ENCODE data around the gene LSMEM2.

Gene LSMEM2

GRCh38 chr3:50265571-50265970, 13.3 kb upstream of the LSMEM2 start:
- Histone ChIP-seq H3K9ac (ENCODE audit: low read length in 2 of 2) (peak overlapping the region; percentile 51 to 83), H3K9me3 (ENCODE audit: control insufficient read depth in 2 of 2, low read length in 2 of 2) (no peaks in the 10 kb centered on the region), H3K36me3 (ENCODE audit: control insufficient read depth in 2 of 2, insufficient read depth in 2 of 2, low read length in 2 of 2) (no peaks in the 10 kb centered on the region), H3K4me3 (ENCODE audit: low read length in 2 of 2) (peak overlapping the region in 1 of 2 donors; percentile 55), H3K4me1 (ENCODE audit: control insufficient read depth, insufficient read depth, low read length) (peaks cover 85% of the 10 kb centered on the region), H3K27me3 (ENCODE audit: control insufficient read depth in 1 of 2, insufficient read depth in 2 of 2, low read length in 2 of 2) (no peaks in the 10 kb centered on the region), H3K27ac (ENCODE audit: low read length) (peak overlapping the region; percentile 96)

DNA sequence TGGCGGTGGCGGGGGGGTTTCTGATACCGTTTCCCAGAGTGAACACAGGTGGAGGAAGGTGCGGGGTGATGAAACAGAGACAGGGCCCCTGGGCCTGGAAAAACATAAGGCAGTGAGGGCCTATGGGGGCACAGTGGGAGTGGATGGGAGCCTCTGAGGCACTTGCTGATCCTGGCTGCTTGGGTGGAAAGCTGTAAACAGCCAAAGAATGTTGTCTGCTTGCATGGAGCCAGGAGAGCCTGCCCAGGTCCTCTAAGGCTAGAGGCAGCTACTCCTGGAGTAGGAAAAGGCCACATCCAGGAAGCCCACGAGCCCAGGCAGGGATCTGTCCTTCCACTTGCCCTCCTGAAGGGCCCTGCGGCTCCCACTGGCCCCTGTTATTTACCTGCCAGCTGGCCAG, 12.9 kb upstream of the LSMEM2 start:
- Histone ChIP-seq H3K4me1 (ENCODE audit: control insufficient read depth, insufficient read depth, low read length) (peaks cover 83% of the 10 kb centered on the region), H3K9me3 (ENCODE audit: control insufficient read depth in 2 of 2, low read length in 2 of 2) (no peaks in the 10 kb centered on the region), H3K9ac (ENCODE audit: low read length in 2 of 2) (peak overlapping the region; percentile 83 to 87), H3K27me3 (ENCODE audit: control insufficient read depth in 1 of 2, insufficient read depth in 2 of 2, low read length in 2 of 2) (no peaks in the 10 kb centered on the region), H3K4me3 (ENCODE audit: low read length in 2 of 2) (peak overlapping the region in 1 of 2 donors; percentile 78), H3K36me3 (ENCODE audit: control insufficient read depth in 2 of 2, insufficient read depth in 2 of 2, low read length in 2 of 2) (no peaks in the 10 kb centered on the region), H3K27ac (ENCODE audit: low read length) (peak overlapping the region; percentile 96)

GRCh38 chr3:50266836-50267235, 12.1 kb upstream of the LSMEM2 start:
- Histone ChIP-seq H3K36me3 (ENCODE audit: control insufficient read depth in 2 of 2, insufficient read depth in 2 of 2, low read length in 2 of 2) (no peaks in the 10 kb centered on the region), H3K9me3 (ENCODE audit: control insufficient read depth in 2 of 2, low read length in 2 of 2) (no peaks in the 10 kb centered on the region), H3K9ac (ENCODE audit: low read length in 2 of 2) (peak overlapping the region; percentile 83 to 87), H3K27ac (ENCODE audit: low read length) (peak overlapping the region; percentile 96), H3K4me1 (ENCODE audit: control insufficient read depth, insufficient read depth, low read length) (peaks cover 75% of the 10 kb centered on the region), H3K27me3 (ENCODE audit: control insufficient read depth in 1 of 2, insufficient read depth in 2 of 2, low read length in 2 of 2) (no peaks in the 10 kb centered on the region), H3K4me3 (ENCODE audit: low read length in 2 of 2) (peak overlapping the region; percentile 62 to 78)

GRCh38 chr3:50267280-50267913, 11.5 kb upstream of the LSMEM2 start:
- peaks cover 74% of the 10 kb centered on the region for H3K4me1 ChIP-seq (ENCODE audit: control insufficient read depth, insufficient read depth, low read length)
- peak overlapping the region; percentile 96 for H3K27ac ChIP-seq (ENCODE audit: low read length)
- peak overlapping the region; percentile 83 to 87 for H3K9ac ChIP-seq (ENCODE audit: low read length in 2 of 2)
- no peaks in the 10 kb centered on the region for H3K27me3 ChIP-seq (ENCODE audit: control insufficient read depth in 1 of 2, insufficient read depth in 2 of 2, low read length in 2 of 2)
- H3K4me3 ChIP-seq (ENCODE audit: low read length in 2 of 2) = peak overlapping the region; percentile 62 to 78
- H3K9me3 ChIP-seq (ENCODE audit: control insufficient read depth in 2 of 2, low read length in 2 of 2) = no peaks in the 10 kb centered on the region
- no peaks in the 10 kb centered on the region for H3K36me3 ChIP-seq (ENCODE audit: control insufficient read depth in 2 of 2, insufficient read depth in 2 of 2, low read length in 2 of 2)

DNA sequence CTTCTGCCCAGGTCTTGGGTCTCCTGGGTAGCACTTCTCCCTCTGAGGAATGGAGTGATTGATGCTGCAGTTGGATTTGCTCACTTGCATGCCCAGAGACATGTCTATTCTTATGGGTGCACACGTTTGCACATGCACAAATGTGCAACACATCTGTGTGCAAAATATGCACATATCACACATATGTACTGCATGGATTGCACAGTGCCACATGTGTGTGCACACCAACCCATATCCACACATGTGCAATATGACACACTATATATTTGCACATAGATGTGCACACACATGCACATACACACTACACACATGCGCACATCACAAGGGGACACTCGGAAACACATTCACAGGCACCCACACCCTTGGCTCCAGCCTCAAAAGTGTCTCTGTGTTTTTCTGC, 10.6 kb upstream of the LSMEM2 start:
- Histone ChIP-seq H3K9me3 (ENCODE audit: control insufficient read depth in 2 of 2, low read length in 2 of 2) (no peaks in the 10 kb centered on the region), H3K9ac (ENCODE audit: low read length in 2 of 2) (peak overlapping the region in 1 of 2 donors; percentile 87), H3K27ac (ENCODE audit: low read length) (peak overlapping the region; percentile 96), H3K4me3 (ENCODE audit: low read length in 2 of 2) (peak overlapping the region; percentile 62 to 78), H3K27me3 (ENCODE audit: control insufficient read depth in 1 of 2, insufficient read depth in 2 of 2, low read length in 2 of 2) (peaks cover 0 to 3% of the 10 kb centered on the region in 2 donors), H3K4me1 (ENCODE audit: control insufficient read depth, insufficient read depth, low read length) (peaks cover 74% of the 10 kb centered on the region), H3K36me3 (ENCODE audit: control insufficient read depth in 2 of 2, insufficient read depth in 2 of 2, low read length in 2 of 2) (no peaks in the 10 kb centered on the region)

- H3K27ac ChIP-seq (ENCODE audit: low read length) = peak within 1 kb of the TSS; percentile 96
- peak within 1 kb of the TSS; percentile 62 to 78 for H3K4me3 ChIP-seq (ENCODE audit: low read length in 2 of 2)
- H3K27me3 ChIP-seq (ENCODE audit: control insufficient read depth in 1 of 2, insufficient read depth in 2 of 2, low read length in 2 of 2) = peaks cover 0 to 9% of the 10 kb centered on the region in 2 donors
- H3K9ac ChIP-seq (ENCODE audit: low read length in 2 of 2) = peak within 1 kb of the TSS; percentile 83 to 87
- H3K36me3 ChIP-seq (ENCODE audit: control insufficient read depth in 2 of 2, insufficient read depth in 2 of 2, low read length in 2 of 2) = no peaks in the 10 kb centered on the region
- H3K4me1 ChIP-seq (ENCODE audit: control insufficient read depth, insufficient read depth, low read length) = peaks cover 74% of the 10 kb centered on the region
- H3K9me3 ChIP-seq (ENCODE audit: control insufficient read depth in 2 of 2, low read length in 2 of 2) = no peaks in the 10 kb centered on the region
Measured at GRCh38 chr3:50268703-50269451, 10.0 kb upstream of the LSMEM2 start, which contains the start of gene SEMA3B. TSS of gene SEMA3B (plus strand) at chr3:50269147. CDS start at chr3:50269241, 94 bp downstream.

GRCh38 chr3:50269460-50269859, 9.4 kb upstream of the LSMEM2 start:
- H3K9ac ChIP-seq (ENCODE audit: low read length in 2 of 2) = peak overlapping the region in 1 of 2 donors; percentile 47
- H3K4me3 ChIP-seq (ENCODE audit: low read length in 2 of 2) = peak overlapping the region in 1 of 2 donors; percentile 78
- peaks cover under 1 to 12% of the 10 kb centered on the region in 2 donors for H3K27me3 ChIP-seq (ENCODE audit: control insufficient read depth in 1 of 2, insufficient read depth in 2 of 2, low read length in 2 of 2)
- H3K4me1 ChIP-seq (ENCODE audit: control insufficient read depth, insufficient read depth, low read length) = peaks cover 70% of the 10 kb centered on the region
- H3K36me3 ChIP-seq (ENCODE audit: control insufficient read depth in 2 of 2, insufficient read depth in 2 of 2, low read length in 2 of 2) = no peaks in the 10 kb centered on the region
- H3K9me3 ChIP-seq (ENCODE audit: control insufficient read depth in 2 of 2, low read length in 2 of 2) = no peaks in the 10 kb centered on the region
- H3K27ac ChIP-seq (ENCODE audit: low read length) = peak overlapping the region; percentile 37

- Histone ChIP-seq H3K27ac (ENCODE audit: low read length) (peak overlapping the region; percentile 37), H3K4me3 (ENCODE audit: low read length in 2 of 2) (peak overlapping the region in 1 of 2 donors; percentile 78), H3K27me3 (ENCODE audit: control insufficient read depth in 1 of 2, insufficient read depth in 2 of 2, low read length in 2 of 2) (peaks cover 3 to 18% of the 10 kb centered on the region in 2 donors), H3K9me3 (ENCODE audit: control insufficient read depth in 2 of 2, low read length in 2 of 2) (no peaks in the 10 kb centered on the region), H3K36me3 (ENCODE audit: control insufficient read depth in 2 of 2, insufficient read depth in 2 of 2, low read length in 2 of 2) (no peaks in the 10 kb centered on the region), H3K9ac (ENCODE audit: low read length in 2 of 2) (peak overlapping the region in 1 of 2 donors; percentile 13), H3K4me1 (ENCODE audit: control insufficient read depth, insufficient read depth, low read length) (peaks cover 67% of the 10 kb centered on the region)
Measured at GRCh38 chr3:50269977-50270413, 8.9 kb upstream of the LSMEM2 start.

DNA sequence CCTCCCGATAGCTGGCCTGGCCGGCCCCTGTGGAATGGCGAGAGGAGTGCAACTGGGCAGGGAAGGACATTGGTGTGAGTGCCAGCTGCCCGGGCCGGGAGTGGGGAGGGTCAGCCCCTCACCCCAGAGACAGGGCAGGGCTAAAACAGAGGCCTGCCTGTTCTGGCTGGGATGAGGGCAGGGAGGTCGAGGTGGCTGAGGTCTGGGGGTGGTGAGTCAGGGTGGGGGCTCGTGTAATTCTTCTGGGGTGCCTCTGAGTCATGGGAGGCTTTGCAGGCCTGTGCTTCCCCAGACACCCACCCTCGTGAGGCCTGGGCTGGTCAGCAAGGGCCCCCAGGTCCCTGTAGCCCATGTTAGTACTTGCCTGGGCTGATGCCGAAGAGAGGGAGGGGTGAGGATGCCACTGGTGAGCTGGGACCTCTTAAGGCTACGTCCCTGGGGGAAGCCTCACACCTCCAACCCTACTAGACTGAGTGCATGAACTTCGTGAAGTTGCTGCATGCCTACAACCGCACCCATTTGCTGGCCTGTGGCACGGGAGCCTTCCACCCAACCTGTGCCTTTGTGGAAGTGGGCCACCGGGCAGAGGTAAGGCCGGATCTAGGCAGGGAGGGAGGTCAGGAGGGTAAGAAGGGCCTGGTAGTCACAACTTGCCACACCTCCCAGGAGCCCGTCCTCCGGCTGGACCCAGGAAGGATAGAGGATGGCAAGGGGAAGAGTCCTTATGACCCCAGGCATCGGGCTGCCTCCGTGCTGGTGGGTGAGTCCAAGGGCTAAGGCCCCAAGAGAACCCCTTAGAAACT, 8.3 kb upstream of the LSMEM2 start:
- H3K36me3 ChIP-seq (ENCODE audit: control insufficient read depth in 2 of 2, insufficient read depth in 2 of 2, low read length in 2 of 2) = no peaks in the 10 kb centered on the region
- H3K27me3 ChIP-seq (ENCODE audit: control insufficient read depth in 1 of 2, insufficient read depth in 2 of 2, low read length in 2 of 2) = peaks cover 5 to 20% of the 10 kb centered on the region in 2 donors
- no peak overlapping the region for H3K27ac ChIP-seq (ENCODE audit: low read length)
- H3K9ac ChIP-seq (ENCODE audit: low read length in 2 of 2) = no peak overlapping the region
- H3K4me3 ChIP-seq (ENCODE audit: low read length in 2 of 2) = peak overlapping the region in 1 of 2 donors; percentile 78
- peaks cover 62% of the 10 kb centered on the region for H3K4me1 ChIP-seq (ENCODE audit: control insufficient read depth, insufficient read depth, low read length)
- H3K9me3 ChIP-seq (ENCODE audit: control insufficient read depth in 2 of 2, low read length in 2 of 2) = no peaks in the 10 kb centered on the region

- Histone ChIP-seq H3K27me3 (ENCODE audit: control insufficient read depth in 1 of 2, insufficient read depth in 2 of 2, low read length in 2 of 2) (peaks cover 5 to 20% of the 10 kb centered on the region in 2 donors), H3K36me3 (ENCODE audit: control insufficient read depth in 2 of 2, insufficient read depth in 2 of 2, low read length in 2 of 2) (no peaks in the 10 kb centered on the region), H3K27ac (ENCODE audit: low read length) (no peak overlapping the region), H3K9ac (ENCODE audit: low read length in 2 of 2) (no peak overlapping the region), H3K9me3 (ENCODE audit: control insufficient read depth in 2 of 2, low read length in 2 of 2) (no peaks in the 10 kb centered on the region), H3K4me1 (ENCODE audit: control insufficient read depth, insufficient read depth, low read length) (peaks cover 54% of the 10 kb centered on the region), H3K4me3 (ENCODE audit: low read length in 2 of 2) (no peak overlapping the region)
Measured at GRCh38 chr3:50271314-50271936, 7.5 kb upstream of the LSMEM2 start.

Data from stomach smooth muscle (tissue), 2 donors.